ENCODE measurements around the gene SASH1.

GRCh38 chr6:148534871-148535270, 192.2 kb downstream of the SASH1 start:
- TF ChIP-seq POLR2A (IDR thresholded peaks at IDR 0.05; ENCODE audit: low read length) (no peak), GATA1 (IDR thresholded peaks at IDR 0.05; ENCODE audit: low read depth, low read length) (no peak)
